ENCODE data around the gene ELK1.
"Not testable (repeated sequence)": the region's sequence is repeated elsewhere in the genome, so short reads cannot be mapped to it uniquely, and the experiment has no call there.

Gene ELK1, protein sequence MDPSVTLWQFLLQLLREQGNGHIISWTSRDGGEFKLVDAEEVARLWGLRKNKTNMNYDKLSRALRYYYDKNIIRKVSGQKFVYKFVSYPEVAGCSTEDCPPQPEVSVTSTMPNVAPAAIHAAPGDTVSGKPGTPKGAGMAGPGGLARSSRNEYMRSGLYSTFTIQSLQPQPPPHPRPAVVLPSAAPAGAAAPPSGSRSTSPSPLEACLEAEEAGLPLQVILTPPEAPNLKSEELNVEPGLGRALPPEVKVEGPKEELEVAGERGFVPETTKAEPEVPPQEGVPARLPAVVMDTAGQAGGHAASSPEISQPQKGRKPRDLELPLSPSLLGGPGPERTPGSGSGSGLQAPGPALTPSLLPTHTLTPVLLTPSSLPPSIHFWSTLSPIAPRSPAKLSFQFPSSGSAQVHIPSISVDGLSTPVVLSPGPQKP

DNA sequence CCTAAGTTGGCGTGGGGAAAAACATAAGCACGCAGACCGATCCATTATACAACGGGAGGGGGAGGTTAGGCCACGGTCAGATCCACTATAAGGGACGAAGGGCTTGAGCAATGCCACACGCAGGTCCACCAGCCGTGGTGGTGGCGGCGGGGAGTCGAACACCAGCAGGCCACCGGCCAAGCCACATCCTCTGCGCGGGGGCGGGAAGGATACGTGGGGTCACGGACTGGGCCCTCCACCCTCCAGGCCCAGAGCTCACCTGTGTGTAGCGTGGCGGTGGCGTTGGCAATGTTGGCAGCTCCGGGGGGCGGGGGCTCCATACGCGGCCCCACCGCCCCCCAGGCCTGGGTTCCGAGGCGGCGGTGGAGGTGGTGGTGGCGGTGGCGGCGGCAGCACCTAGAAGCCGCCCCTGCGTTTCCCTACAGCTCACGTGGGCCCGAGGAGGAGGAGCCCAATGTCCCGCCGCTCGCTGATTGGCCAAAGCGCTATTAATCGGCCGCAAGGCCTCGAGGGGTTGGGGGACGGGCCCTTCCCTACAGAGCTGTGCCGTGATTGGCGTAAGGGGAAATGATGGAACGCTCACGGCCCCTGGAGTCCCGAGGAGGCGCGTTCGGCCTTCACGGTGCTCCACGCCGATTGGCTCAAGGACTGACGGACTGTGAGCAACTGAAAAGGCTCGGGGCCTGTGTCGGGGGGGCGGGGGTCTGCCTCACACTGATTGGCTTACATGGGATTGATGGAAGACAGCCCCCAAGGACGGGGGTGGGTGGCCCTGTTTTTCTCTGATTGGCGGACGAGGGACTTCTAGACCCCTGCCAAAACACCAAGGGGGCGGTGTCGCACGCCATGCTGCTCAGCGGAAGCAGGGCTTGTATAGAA is at the start of gene ELK1:
Gene ELK1 (minus strand): TSS at position 400 of the 879 bp plus-strand sequence. CDS start 9,122 bp downstream, outside the sequence.
- DNase-seq (ENCODE audit: low read depth) = peak; percentile 58

- no peak for DNase-seq (ENCODE audit: low read depth)
These were observed 46.8 kb upstream of the ELK1 start for GRCh38 chrX:47697181-47697580.

DNA sequence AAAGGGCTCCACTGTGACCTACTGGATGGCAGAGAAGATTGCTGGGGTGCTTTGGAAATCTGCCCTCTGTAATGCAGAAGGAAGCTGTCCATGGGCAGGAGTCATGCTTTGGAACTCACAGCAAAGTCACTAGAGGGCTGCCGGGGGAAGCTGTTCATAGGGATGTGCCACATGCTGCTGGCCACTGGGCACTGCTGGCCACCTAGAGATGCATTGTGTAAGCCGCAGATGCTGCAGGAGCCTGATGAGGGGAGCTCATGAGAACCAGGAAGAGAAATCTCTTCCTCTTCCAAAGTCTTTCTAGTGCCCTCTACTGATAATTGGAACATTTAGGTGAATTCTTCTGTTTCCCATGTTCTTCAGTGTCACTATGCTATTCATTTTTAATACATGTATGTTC is 39.8 kb upstream of the ELK1 start:
- DNase-seq (ENCODE audit: low read depth) = no peak

GRCh38 chrX:47687263-47687662 is 36.9 kb upstream of the ELK1 start:
- no peak for DNase-seq (ENCODE audit: low read depth)

DNA sequence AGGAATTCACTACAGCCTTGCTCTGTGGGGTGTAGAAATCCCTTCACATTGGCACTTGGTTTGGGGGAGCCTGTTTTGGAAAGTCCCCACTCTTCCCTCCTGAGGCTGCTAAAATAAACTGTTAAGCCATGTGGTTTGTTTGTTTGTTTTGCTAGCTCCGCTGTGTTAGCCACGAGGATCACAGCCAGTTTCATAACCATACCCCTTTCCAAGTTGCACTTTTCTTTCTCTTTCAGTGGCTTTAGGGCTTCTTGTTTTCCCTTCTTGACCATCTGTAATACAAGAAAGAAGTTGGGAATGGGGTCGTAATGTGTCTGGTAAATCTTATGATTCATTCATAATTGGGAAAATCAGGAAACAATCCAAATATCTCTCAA is 33.5 kb upstream of the ELK1 start:
- no peak for DNase-seq (ENCODE audit: low read depth)

DNA sequence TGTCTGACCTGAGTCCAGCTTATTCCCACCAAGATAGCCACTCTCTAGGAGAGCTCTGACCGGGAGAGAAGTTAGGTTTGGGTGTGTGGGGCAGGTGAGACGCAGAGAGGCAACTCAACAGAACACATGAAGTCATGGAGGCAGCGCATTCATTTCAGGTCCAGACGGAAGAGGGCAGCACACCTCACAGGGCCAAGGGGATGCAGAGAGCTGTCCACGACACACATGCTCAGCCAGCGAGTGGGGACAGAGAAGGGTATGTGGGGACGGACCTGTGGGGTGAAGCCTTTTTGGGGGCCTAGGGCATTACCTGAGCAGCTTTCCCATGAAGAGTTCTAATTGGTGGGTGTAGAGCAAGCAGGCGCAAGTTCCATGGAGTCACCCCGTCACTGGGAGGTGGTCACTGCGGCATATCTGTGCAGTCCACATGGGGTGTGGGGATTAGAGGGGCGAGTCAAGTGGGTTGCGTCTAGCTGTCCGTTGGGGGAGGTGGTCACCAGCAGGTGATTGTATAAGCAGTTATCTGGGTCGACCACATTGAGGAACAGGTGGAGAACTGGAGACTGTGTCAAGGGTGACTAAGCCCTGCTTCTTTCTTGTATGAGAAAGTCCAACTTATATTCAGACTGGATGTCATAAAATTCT is 32.9 kb upstream of the ELK1 start:
- DNase-seq (ENCODE audit: low read depth) = no peak

DNA sequence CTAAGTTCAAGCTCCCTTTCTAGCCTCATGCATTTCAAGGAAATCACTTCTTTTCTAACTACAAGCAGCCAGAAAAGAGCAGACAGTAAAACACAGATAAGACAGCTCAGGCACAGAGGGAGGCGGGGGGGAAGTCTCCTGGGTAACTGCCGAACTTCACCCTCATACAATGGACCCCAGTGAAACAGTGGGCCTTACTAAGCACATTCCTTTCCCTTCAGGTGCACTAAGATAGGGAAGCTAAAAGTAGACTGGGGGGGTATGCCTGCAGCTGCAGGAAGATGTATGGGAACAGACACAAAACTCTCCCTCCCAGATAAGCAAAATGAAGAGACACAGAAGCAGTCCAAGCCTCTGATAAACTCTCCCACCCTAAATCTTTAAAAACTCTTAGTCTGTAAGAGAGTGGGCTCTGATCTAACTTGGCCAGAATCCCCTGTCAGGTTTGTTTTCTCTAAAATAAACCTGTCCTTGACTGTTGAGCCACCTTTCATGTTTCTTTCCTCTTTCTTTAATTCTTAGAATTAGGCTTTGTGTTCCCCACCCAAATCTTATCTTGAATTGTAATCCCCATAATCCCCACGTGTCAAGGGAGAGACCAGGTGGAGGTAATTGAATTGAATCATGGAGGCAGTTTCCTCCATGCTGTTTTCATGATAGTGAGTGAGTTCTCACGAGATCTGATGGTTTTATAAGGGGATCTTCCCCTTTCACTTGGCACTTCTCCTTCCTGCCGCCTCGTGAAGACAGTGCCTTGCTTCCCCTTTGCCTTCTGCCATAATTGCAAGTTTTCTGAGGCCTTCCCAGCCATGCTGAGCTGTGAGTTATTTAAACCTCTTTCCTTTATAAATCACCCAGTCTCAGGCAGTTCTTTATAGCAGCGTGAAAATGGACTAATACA is 25.8 kb upstream of the ELK1 start:
- DNase-seq (ENCODE audit: low read depth) = not testable (repeated sequence)

DNA sequence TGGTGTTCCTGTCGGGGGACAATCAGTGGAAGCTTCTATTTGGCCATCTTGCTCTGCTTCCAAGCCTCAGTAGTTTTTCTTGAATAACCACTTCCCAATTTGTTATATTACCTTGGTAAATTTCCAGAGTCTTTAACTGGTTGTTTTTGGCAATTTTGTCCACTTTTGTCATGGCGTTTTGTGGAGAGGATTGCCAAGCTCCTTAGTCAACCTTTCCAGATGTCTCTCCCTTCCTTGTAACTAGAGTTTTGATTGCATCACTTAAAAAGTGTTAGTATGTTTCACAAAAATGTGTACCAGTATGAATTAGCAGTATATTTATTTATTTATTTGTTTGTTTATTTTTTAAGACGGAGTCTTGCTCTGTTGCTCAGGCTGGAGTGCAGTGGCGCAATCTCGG is 24.4 kb upstream of the ELK1 start:
- no peak for DNase-seq (ENCODE audit: low read depth)

DNA sequence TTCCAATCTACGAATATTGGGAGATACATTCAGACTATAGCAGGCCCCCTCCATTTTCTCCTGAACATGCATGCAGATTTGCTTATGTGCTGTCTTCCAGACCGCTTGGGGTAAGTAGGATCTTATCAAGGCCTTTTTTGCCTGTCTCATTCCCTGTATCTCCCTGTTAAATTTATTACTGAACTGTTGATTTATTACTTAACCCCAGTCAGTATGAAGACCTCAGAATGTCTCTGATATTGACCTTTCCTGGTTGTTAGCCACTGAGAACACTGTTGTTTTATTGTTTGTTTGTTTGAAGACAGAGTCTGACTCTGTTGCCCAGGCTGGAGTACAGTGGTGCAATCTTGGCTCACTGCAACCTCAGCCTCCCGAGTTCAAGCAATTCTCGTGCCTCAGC is 15.4 kb upstream of the ELK1 start:
- not testable (repeated sequence) for DNase-seq (ENCODE audit: low read depth)

DNA sequence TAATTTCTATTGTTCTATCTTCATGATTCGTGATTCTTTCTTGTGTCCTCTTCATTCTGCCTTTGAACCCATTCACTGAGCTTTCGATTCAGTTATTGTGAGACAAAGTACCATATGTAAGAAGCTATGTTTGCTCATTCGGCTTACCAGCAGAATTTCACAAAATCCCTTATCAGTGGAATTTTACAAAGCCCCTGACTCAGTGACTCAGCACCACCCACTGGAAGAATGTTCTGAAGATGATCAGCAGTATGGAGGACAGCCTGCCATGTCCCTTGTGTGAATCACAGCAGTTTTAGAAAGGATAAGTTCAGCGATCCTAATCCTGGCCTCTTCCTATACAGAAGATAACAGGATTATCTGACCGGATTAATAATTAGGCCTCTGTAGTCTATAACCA is 14.4 kb upstream of the ELK1 start:
- no peak for DNase-seq (ENCODE audit: low read depth)

DNA sequence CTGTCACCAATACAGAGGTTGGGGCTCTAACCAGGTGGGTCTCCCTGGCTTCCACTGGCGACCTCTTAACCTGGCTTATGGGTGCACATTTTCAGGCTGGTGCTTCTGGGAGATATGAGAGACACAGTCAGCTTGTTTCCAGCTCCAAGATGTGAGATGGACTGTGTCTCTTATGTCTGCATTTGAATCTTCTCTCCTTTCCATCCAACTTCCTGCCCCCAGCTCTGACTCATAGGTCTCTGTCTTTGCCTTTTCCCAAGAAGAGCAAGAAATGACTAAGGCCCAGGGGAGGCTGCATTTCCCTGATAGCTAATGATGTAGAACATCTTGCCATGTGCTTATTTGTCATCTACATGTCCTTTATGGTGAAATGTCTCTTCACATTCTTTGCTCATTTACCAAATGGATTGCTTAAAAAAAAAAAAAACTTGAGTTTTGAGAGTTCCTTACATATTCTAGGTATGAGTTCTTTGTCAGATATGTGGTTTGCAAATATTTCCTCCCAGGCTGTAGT is 11.8 kb upstream of the ELK1 start:
- no peak for DNase-seq (ENCODE audit: low read depth)

GRCh38 chrX:47661539-47661938 is 11.2 kb upstream of the ELK1 start:
- DNase-seq (ENCODE audit: low read depth) = no peak

DNA sequence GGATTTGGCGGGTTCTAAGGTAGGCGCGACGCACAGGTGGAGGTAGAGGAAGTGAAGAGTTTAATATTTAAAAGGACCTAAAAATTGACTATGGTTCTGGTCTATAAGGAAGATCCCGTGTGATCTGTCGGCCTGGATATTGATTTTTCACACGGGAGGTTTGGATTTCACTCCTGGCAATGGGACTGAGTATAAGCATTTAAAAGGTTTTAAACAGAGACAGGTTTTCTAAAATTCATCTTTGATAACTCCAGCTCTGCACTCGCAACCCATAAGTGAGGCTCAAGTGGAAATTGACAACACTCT is 9.0 kb upstream of the ELK1 start:
- DNase-seq (ENCODE audit: low read depth) = no peak

GRCh38 chrX:47658684-47659420 is 8.5 kb upstream of the ELK1 start, which contains the start of gene UXT:
Gene UXT, minus strand, starts transcription at chrX:47659180. Its CDS starts 253 bp downstream, at chrX:47658927.
- peak; percentile 76 for DNase-seq (ENCODE audit: low read depth)

DNA sequence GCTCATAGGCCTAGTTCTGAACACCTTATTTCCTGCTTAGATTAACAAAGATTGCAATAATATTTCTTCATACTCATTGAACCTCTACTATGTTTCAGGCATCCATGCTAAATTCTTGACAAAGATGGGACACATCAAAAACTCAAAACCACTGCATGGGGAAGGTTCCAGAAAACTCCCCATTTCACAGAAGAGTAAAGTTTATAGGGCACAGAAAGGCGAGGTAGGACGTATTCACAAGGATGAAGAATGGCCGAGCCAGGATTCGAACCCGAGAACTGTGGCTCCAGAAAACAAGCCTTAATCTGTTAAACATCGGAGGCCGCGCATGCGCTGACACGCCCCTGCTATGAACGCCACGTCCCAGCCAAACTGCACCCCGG is 7.9 kb upstream of the ELK1 start:
- no peak for DNase-seq (ENCODE audit: low read depth)

DNA sequence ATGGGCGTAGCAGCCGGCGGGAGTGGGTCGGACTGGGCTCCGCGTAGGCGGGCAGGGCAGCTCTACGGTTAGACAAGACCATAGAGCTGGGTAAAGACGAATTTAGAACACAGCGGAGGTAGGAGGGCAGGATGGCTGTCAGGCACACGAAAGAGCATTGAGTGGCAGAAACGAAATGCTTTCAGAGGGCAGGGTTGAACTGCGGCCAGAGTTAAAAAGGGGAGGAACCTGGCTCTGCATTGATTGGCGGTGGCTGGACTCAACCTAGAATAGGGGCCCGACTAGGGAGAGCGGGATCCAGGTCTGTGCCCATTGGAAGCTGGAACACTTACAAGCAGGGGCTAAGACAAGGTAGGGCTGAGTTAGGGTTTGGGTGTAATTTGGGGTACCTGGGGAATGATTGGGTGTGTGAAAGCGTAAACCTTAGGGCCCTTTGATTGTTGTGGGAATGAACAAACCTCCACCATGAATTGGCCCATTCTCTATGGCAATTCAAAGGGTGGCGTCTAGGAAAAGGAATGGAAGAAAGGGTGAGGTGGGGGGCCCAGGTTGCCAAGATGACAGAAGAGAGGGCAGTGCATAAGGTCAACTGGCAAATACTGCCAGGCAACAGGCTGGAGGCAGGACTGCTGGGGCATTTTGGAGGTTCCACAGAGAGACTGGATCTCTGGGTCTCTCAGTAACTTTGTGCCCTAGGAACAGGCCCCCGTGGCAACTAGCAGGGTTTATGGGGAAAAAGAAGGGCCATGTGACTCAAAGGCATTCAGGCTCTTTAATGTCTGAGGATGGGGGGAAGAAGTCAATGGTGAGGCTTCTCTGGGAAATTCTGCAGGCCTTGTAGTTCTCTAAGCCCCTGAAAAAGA is 911 bp upstream of the ELK1 start:
- DNase-seq (ENCODE audit: low read depth) = no peak

- no peak for DNase-seq (ENCODE audit: low read depth)
These were observed 591 bp downstream of the ELK1 start for GRCh38 chrX:47649781-47650163.

DNA sequence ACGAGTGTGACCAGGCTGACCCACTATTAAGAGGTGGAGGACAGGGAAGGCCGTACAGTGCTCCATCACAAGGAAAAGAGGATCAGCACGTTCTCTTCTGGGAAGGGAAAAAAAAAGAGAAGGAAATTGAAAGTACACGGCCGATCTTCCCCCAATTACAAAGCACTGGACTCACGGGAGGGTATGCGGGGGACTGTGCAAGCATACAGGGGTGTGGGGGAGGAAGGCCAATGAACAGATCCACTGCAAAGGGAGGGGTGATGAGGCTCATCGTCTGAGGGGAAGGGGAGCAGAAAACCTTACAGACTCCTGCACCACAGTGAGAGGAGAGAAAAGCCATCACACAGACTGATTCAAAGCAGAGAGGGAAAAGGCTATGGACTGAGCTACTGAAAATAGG is 1.1 kb downstream of the ELK1 start:
- no peak for DNase-seq (ENCODE audit: low read depth)

DNA sequence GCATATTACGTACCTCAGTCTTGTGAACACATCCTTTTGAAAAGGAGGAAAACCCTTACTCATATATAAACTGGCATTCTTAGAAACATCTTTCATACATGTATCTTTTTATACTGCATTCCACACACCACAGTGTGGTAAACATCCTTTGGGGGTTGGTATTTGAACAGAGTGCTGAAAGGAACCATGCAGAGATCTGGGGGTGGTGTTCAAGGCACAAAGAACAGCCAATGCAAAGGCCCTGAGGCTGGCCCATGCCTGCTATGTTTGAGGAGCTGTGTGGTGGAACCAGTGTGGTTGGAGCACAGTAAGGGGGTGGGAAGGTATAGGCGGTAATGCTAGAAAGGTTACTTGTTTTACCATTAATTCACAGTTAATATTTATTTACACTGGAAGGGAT is 2.0 kb downstream of the ELK1 start:
- DNase-seq (ENCODE audit: low read depth) = no peak

- DNase-seq (ENCODE audit: low read depth) = no peak
These were observed 3.7 kb downstream of the ELK1 start for GRCh38 chrX:47646636-47647035.
